ENCODE data around the gene USP49. TPM values are rescaled to one million over a fixed set of nuclear protein-coding genes. Genes with fewer than 3 reads are reported as not detected.

Gene USP49
- total RNA-seq, 1 donor from 2014 or later, result 6.3 TPM

GRCh38 chr6:41748542-41748941, 146.6 kb downstream of the USP49 start:
- intact Hi-C loops (cut with micrococcal nuclease), result no loop called here
- Mint-ChIP-seq H3K9me3 (no peaks in the 10 kb centered on the region), H3K36me3 (ENCODE audit: low read depth) (no peaks in the 10 kb centered on the region), H3K27me3 (peaks cover 9% of the 10 kb centered on the region), H3K27ac (no peak overlapping the region), H3K4me3 (no peak overlapping the region), H3K4me1 (no peaks in the 10 kb centered on the region)
- DNase-seq, result no peak

- Mint-ChIP-seq H3K27ac (no peak overlapping the region), H3K4me3 (no peak overlapping the region), H3K4me1 (no peaks in the 10 kb centered on the region), H3K36me3 (ENCODE audit: low read depth) (no peaks in the 10 kb centered on the region), H3K9me3 (no peaks in the 10 kb centered on the region), H3K27me3 (peaks cover 4% of the 10 kb centered on the region)
- intact Hi-C loops (cut with micrococcal nuclease), result no loop called here
- no peak for DNase-seq
Measured at GRCh38 chr6:41748102-41748477, 147.1 kb downstream of the USP49 start.

- Mint-ChIP-seq H3K36me3 (ENCODE audit: low read depth) (no peaks in the 10 kb centered on the region), H3K27ac (no peak within 1 kb of the TSS), H3K4me1 (no peaks in the 10 kb centered on the region), H3K27me3 (peaks cover 3% of the 10 kb centered on the region), H3K9me3 (no peaks in the 10 kb centered on the region), H3K4me3 (no peak within 1 kb of the TSS)
- no peak for DNase-seq
- intact Hi-C loops (cut with micrococcal nuclease), result no loop called here
Measured at GRCh38 chr6:41747256-41748101, 147.7 kb downstream of the USP49 start, which contains the start of gene PGC. PGC (minus strand) TSS chr6:41747397; CDS start chr6:41747334, 63 bp downstream.

- Mint-ChIP-seq H3K9me3 (no peaks in the 10 kb centered on the region), H3K4me1 (no peaks in the 10 kb centered on the region), H3K36me3 (ENCODE audit: low read depth) (no peaks in the 10 kb centered on the region), H3K4me3 (no peak overlapping the region), H3K27me3 (peaks cover 5% of the 10 kb centered on the region), H3K27ac (no peak overlapping the region)
- intact Hi-C loops (cut with micrococcal nuclease), result no loop called here
- DNase-seq, result no peak
Measured at GRCh38 chr6:41746107-41746506, 149.1 kb downstream of the USP49 start.

- no peaks in the 10 kb centered on the region for H3K4me1 Mint-ChIP-seq
- intact Hi-C loops (cut with micrococcal nuclease), result no loop called here
- no peaks in the 10 kb centered on the region for H3K36me3 Mint-ChIP-seq (ENCODE audit: low read depth)
- H3K27me3 Mint-ChIP-seq, result peaks cover 2% of the 10 kb centered on the region
- no peaks in the 10 kb centered on the region for H3K9me3 Mint-ChIP-seq
- no peak overlapping the region for H3K27ac Mint-ChIP-seq
- H3K4me3 Mint-ChIP-seq, result no peak overlapping the region
- no peak for DNase-seq
Measured at GRCh38 chr6:41744236-41744787, 150.9 kb downstream of the USP49 start.

GRCh38 chr6:41743406-41744235, 151.6 kb downstream of the USP49 start:
- H3K4me1 Mint-ChIP-seq, result no peaks in the 10 kb centered on the region
- no peak for DNase-seq
- no peaks in the 10 kb centered on the region for H3K9me3 Mint-ChIP-seq

GRCh38 chr6:41741625-41742490, 153.3 kb downstream of the USP49 start:
- Mint-ChIP-seq H3K4me3 (no peak overlapping the region), H3K9me3 (no peaks in the 10 kb centered on the region), H3K27me3 (peaks cover 2% of the 10 kb centered on the region), H3K27ac (no peak overlapping the region), H3K4me1 (no peaks in the 10 kb centered on the region), H3K36me3 (ENCODE audit: low read depth) (no peaks in the 10 kb centered on the region)
- no peak for DNase-seq
- intact Hi-C loops (cut with micrococcal nuclease), result no loop called here

More at GRCh38 chr6:41743406-41744235, 151.6 kb downstream of the USP49 start:
- Mint-ChIP-seq H3K36me3 (ENCODE audit: low read depth) (no peaks in the 10 kb centered on the region), H3K27me3 (peaks cover 2% of the 10 kb centered on the region), H3K27ac (no peak overlapping the region), H3K4me3 (no peak overlapping the region)
- intact Hi-C loops (cut with micrococcal nuclease), result no loop called here

GRCh38 chr6:41740366-41741162, 154.6 kb downstream of the USP49 start:
- DNase-seq, result no peak
- Mint-ChIP-seq H3K27ac (no peak overlapping the region), H3K9me3 (no peaks in the 10 kb centered on the region), H3K27me3 (peaks cover 2% of the 10 kb centered on the region), H3K4me1 (peaks cover 7% of the 10 kb centered on the region), H3K36me3 (ENCODE audit: low read depth) (no peaks in the 10 kb centered on the region), H3K4me3 (no peak overlapping the region)
- intact Hi-C loops (cut with micrococcal nuclease), result no loop called here

Other genes with a start within 250 kb of the USP49 start
- 14.1 and 14.9 TPM in 2 replicates for gene TFEB, start 159.8 kb downstream of the USP49 start, total RNA-seq
- gene PGC, start 148.0 kb downstream of the USP49 start, total RNA-seq, result not detected in 2 replicates
- 4.7 and 6.8 TPM in 2 replicates for gene FRS3, start 115.5 kb downstream of the USP49 start, total RNA-seq
- not detected in 2 replicates for gene PRICKLE4, start 114.6 kb downstream of the USP49 start, total RNA-seq
- gene TOMM6, start 107.7 kb downstream of the USP49 start, total RNA-seq, result 367 and 376 TPM in 2 replicates
- 21.9 and 22.8 TPM in 2 replicates for gene MED20, start 25.8 kb upstream of the USP49 start, total RNA-seq
- 79.6 and 81.4 TPM in 2 replicates for gene BYSL, start 26.1 kb upstream of the USP49 start, total RNA-seq
- 483 and 491 TPM in 2 replicates for gene CCND3, start 46.4 kb upstream of the USP49 start, total RNA-seq
- gene TAF8, start 155.1 kb upstream of the USP49 start, total RNA-seq, result 38.1 and 38.7 TPM in 2 replicates
- 0.21 and 0.40 TPM in 2 replicates for gene C6orf132, start 247.2 kb upstream of the USP49 start, total RNA-seq